H4 (cell line): ENCODE results near the gene CD300LF. TPM values are rescaled to one million over a fixed set of nuclear protein-coding genes. Genes with fewer than 3 reads are reported as not detected.

Source experiments
- DNase-seq: peaks from one replicate; pipeline ENCODE4 v3.0.0-alpha.2; 2015; ENCODE audit warnings: low spot score
- total RNA-seq: library from RNA; depleted of rRNA; stranded (reverse); fragments of >200 nt; shearing (Covaris generic); gene quantifications from 2 replicates; pipeline ENCODE4 v1.2.3, GENCODE V29; 2014

The CD300LF gene
- total RNA-seq, 1 experiment from 2014 or later = not detected

DNA sequence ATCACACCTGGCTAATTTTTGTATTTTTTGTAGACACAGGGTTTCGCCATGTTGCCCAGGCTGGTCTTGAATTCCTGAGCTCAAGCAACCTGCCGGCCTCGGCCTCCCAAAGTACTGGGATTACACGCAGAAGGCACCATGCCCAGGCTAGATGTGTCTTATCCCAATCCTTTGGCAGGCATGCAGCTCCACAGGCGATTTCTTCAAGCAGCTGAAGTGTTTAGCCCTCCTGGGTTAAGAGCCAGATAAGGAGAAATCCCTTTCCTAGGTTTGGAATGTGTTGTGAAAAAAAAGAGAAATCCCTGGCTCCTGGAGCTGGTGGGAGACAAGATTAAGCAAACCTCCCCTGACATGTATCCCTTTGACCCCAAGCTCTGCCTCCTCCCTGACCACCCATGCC is 33.7 kb upstream of the CD300LF start:
- DNase-seq = no peak

DNA sequence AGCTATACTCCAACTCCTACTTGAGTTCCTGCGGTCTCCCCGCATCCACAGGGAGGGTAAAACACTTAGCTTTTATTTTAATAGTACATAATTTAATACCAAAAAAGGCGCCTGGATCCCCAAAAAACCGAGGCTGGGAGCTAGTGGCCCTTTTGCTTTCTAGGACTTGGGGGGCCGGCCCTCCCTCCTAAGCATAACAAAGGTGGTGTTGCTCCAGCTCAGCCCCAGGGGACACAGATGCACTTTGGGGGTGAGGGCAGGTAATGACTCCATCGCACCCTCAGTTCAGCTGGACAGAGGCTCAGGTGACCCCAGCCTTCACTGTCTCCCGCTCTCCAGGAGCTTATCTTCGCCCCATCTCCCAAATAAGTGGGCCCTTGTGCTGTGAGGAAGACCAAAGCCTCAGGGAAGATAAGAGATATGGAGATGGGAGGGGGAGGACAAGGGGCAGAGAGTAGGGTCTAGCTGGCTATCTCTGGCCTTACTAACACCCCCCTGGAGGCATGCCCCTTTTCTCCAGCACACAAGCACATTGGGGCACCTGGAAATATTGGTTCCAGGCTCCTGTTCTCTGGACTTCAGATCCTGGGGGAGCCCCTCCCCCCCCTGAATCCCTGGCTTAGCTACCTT is 32.9 kb upstream of the CD300LF start:
- no peak for DNase-seq

DNA sequence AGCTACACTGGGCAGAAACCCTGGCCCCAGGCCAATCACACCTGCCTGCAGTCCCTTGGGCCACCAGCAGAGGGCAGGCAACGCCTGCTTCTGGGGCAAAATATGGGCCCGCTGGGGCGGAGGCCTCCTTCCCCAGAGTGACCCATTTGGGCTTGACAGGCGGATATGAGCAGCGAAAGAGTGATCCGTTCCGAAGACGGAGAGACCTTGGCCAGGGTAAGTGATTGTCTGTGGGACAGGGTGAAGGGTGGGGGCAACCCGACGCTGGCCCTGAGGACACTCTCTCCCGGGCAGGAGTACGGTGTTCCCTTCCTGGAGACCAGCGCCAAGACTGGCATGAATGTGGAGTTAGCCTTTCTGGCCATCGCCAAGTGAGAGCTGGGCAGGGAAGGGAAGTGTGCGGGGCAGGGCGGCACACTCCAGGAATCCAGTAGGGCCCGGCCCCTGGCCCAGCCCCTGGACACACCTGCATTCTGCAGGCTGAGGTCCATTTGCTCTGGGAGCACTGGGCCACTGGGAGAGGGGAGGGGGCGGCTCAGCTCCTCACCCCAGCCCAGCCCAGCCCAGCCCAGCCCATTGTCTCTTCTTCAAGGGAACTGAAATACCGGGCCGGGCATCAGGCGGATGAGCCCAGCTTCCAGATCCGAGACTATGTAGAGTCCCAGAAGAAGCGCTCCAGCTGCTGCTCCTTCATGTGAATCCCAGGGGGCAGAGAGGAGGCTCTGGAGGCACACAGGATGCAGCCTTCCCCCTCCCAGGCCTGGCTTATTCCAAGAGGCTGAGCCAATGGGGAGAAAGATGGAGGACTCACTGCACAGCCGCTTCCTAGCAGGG is 32.2 kb upstream of the CD300LF start:
- no peak for DNase-seq

DNA sequence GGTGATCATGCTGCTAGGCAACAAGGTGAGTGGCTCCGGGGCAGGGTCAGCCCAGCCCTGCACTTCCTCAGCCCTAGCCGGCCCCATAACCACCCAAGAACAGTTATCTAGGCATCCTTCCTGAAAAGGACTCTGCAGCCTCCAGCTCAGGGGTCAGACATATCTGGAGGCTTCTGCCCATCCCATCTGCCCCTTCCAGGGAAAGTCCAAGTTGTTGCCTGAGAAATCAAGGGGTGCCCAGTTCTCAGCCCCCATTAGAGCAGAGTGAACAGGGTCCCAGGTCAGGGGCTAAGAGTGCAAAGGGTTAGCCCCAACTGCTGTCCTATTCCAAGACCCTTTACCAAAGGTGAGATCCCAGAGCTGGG is 31.6 kb upstream of the CD300LF start:
- DNase-seq = no peak

DNA sequence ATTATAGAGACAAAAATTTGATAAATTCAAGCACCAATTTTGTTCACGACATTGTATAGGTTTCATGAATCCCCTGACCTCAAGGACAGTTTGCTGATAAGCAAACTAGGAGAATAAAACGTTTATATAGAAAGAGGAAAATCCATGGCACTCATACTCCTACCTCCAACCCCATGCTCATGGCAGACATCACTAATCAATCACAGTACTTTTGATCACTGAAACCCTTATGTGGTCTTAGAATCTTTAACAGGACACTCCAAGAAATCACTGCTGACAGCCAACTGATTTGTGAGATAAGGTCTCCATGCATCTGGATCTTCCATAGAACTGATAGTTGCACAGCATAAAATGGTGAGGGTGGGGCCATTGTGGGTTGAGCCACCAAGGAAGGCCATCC is 31.0 kb upstream of the CD300LF start:
- no peak for DNase-seq

DNA sequence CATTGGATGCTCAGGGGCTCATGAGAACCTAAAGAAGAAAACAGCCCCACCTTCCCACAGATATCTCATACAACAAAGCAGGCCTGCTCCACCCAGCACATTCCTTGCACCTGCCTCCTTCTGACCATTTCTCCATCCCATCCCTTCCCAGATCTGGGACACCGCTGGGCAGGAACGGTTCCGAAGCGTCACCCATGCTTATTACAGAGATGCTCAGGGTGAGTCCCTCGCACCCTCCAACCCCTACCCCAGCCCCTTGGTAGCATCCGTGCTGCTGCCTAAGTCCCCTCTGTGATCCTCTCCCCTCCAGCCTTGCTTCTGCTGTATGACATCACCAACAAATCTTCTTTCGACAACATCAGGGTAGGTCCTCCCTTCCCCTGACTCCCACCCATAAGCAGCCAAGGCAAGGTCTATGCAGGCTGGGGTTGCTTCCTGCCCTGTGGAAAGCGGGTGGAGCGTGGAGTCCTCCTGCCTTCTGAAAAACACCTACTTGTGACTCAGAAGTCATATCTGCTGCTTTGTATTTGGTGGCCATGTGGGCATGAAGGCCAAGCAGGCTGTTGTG is 30.3 kb upstream of the CD300LF start:
- no peak for DNase-seq

DNA sequence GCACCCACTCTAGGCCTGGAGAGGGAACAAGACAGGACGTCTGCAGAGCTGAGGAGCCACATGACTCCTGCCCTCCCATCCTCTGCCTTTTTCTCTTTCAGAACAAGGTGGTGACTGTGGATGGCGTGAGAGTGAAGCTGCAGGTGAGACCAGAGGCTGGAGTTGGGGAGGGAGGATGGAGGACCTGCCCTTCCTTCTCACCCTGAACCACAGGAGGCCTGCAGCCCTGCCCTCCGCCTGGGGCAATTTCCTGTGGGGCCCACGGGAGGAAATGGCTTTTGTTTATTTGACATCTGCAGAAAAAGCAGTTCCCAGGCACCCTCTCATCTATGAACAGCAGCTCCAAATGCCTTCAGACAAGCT is 29.4 kb upstream of the CD300LF start:
- peak; percentile 50 for DNase-seq

DNA sequence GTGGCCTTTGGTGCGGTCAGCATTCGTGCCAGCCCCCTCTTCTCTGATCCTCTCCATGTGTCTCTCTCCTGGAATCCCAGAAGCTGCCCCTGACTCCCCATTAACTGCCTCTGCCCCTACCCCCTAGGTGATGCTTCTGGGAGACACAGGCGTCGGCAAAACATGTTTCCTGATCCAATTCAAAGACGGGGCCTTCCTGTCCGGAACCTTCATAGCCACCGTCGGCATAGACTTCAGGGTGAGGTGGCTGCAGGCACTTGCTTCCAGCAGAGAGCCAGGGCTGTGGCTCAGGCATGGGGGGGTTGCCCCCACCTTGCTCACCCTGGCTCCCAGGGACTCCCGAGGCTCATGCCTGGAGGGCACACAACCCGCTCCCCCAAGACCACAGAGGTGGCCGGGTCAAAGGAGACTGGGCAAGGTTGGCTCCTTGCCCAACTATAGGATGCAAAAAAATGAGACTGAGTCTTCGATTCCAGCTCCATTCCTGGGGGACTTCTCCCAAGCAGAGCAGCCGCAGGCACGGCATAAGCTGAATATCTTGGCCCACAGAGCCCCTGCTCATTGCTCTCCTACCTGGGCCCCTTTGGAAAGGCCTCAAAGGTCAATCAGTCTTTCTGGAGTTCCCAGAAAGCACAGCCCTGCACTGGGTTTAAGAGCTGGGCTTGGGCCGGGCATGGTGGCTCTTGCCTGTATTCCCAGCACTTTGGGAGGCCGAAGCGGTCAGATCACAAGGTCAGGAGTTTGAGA is 28.1 kb upstream of the CD300LF start:
- DNase-seq = no peak

DNA sequence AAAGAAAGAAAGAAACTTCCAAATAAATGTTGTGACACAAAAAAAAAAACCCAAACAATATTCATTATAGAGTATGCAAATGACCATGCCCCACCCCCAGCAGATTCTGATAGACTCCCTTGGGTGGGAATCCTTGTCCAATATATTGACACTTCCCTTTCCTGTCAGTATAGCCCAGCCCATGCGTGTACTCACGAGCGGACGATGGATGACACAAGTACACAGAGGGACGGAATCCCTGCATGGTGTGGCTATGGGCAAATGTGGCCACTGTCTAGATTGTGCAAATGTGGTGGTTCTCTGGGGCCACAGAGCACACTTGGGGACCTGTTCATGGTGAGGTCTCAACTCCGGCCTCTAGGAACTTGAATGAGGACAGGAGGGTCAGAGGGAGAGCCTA is 27.4 kb upstream of the CD300LF start:
- DNase-seq = no peak

DNA sequence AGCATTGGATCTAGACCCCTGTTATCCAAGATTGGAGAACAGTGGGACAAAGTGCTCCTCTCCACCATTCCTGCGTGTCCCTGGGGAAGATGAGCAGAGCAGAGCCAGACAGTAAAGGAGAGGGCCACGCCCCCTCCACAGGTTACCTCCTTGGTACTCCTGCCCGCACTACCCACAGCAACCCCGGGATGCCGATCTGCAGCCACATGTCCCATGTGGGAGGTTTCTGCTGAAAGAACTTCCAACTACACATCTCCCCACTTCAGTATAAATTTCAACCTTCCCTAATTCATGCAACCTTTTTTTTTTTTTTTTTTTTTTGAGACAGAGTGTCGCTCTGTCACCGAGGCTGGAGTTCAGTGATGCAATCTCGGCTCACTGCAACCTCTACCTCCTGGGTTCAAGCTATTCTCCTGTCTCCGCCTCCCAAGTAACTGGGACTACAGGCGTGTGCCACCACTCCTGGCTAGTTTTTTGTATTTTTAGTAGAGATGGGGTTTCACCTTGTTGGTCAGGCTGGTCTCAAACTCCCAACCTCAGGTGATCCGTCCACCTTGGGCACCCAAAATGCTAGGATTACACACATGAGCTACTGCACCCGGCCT is 26.6 kb upstream of the CD300LF start:
- DNase-seq = no peak

DNA sequence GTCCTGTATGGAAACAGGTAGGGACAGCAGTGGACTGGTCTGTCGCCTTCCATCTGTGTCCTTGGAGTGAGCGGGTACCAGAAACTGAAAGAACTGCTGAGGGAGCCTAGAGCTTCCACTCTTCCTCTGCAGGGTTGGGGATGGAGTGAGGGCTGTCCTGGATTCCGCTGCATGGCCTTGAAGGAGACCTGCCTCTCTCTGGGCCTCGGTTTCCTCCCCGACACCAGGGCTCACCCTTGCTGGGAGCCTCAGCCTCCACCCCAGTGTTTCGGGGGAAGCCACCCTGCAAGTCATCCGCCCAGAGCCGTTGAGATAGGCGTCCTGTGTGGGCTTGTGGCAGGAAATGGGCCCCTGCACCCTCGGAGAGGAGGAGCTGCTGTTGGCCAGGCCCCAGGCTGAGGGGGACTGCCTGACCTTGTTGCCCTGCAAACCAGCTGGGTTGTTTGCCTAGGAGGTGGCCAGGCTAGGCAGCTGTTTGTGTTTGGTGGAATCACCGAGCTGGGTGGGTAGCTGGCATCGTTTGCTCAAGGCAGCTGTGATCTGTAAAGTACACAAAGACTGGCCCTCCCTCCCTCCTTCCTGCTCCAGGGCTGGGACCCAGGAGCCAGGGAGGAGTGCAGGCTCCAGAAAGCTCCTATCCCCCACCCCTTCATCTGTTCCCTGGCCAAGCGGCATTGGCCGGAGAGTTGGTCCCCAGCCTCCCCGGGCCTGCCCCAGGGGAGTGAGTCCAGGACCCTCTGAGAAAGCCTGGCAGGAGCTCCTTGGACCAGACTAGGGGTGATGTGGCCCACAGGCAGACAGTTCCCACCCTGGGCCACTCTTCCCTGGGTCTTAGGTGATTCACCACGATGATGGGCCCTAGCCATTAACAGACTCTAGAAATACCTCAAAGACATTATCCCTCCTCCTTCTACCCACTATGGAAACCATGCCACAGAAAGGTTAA is 25.6 kb upstream of the CD300LF start:
- DNase-seq = no peak

DNA sequence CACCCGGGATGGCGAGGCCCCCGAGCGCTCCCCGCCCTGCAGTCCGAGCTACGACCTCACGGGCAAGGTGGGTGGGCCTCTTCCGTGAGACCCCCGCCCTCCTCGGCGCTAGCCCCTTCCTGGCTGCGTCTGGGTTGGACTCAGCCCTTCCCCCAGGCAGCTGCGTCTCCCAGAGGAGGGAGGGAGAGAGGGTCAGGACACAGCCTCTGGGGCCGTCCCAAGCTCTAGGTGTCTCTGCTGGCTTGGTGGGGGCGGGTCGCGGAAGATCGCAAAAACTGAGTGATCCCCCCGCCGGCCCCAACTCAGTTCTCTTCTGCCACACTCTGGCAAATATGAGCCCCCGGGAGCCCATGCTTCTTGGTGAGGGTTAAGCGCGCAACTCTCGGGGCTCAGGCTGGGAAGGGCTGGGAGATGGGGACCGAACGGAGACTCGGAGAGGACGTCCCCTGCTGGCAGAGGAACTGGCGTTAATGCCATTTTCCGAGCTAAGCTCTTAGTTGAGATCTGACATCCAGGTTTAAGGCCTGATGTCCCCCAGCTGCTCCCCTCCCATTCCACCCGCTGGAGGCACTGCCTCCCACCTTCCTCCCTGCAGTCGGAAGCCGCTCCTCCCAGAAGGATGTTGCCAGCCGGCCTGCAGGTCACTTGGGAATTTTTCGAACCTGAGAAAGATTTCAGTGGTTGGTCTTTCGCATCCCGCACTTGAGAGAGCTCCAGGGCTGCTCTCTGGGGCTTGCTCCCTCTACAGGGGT is 24.8 kb upstream of the CD300LF start:
- no peak for DNase-seq

DNA sequence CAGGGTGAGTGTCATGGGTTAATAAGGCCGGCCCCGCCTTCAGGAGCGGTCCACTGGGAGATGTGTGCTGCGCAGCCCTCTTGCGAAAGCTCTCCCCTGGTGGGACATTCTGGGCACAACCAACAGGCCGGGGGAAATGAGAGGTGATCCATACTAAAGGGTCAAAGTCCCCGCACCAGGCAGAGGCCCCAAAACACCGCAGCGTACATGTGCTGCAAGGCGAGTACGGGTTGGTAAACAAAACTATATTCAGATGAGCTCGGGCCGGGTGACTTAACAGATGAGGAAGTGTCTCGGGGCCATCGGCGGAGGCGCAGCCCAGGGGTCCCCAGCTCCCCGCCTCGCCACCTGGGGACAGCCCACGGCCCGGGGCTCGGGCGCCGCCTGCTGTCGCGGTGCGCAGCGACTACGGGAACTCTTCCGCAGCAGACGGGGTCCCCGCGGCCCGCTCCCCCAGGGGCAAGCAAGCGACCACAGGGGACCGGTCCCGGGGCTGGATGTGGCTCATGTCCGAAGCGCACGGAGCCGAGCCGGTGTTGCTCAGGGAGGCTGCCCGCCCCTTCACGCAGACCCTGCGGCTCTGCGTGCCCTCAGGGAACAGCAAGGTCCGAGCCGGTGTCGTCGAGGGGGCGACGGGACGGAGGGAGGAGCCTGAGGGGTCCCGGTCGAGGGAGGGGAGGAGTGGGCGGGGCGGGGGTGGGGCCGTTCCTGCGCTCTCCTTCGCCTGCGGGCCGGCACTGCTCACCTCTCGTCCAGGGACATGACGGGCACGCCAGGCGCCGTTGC is 24.0 kb upstream of the CD300LF start, which contains the start of gene RAB37:
Gene RAB37, plus strand, starts transcription at position 744 of the 786 bp plus-strand sequence. Its CDS starts 17 bp downstream, at position 761.
- DNase-seq = no peak

DNA sequence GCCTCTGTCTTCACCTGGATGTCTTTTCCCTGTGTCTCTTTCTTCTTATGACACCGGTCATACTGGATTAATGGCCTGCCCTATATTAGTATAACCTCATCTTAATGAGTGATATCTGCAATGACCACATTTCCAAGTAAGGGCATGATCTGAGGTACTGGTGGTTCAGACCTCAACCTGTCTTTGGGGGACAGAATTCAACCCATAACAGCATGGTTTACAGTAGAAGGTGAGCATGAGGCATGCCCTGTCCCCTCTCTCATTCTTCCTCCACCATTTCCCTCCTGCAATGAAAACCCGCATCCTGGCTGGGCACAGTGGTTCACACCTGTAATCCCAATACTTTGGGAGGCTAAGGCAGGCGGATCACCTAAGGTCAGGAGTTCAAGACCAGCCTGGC is 21.5 kb upstream of the CD300LF start:
- no peak for DNase-seq

DNA sequence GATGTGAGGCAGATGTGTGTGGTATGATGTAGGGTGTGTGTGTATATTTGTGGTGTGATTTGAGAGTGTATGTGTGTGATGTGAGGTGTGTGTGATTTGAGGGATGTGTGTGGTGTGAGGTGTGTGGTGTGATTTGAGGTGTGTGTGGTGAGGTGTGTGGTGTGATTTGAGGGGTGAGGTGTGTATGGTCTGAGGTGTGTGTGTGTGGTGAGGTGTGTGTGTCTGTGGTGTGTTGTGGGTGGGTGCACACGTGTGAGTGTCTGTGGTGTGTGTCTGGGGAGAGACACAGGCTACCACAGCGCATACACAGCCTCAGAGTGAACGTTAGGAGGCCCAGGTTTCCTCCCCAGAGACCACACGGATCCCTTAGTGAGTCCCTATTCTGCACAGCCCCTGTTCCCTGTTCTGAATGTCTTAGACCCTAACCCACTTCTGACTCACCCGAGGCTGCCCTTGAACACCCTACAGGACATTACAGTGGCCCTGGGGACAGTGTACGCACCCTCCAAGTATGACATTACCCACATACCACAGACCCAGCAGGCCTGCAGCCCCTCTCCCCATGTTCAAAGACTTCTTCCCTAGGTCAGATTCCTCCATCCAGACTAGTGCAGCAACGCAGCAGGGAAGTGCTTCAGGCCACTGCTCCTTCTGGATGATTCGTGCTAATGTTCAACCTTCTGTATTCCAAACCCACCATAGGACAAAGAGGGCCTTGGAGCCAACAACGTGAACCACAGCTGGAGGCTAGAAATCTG is 20.8 kb upstream of the CD300LF start:
- DNase-seq = no peak

DNA sequence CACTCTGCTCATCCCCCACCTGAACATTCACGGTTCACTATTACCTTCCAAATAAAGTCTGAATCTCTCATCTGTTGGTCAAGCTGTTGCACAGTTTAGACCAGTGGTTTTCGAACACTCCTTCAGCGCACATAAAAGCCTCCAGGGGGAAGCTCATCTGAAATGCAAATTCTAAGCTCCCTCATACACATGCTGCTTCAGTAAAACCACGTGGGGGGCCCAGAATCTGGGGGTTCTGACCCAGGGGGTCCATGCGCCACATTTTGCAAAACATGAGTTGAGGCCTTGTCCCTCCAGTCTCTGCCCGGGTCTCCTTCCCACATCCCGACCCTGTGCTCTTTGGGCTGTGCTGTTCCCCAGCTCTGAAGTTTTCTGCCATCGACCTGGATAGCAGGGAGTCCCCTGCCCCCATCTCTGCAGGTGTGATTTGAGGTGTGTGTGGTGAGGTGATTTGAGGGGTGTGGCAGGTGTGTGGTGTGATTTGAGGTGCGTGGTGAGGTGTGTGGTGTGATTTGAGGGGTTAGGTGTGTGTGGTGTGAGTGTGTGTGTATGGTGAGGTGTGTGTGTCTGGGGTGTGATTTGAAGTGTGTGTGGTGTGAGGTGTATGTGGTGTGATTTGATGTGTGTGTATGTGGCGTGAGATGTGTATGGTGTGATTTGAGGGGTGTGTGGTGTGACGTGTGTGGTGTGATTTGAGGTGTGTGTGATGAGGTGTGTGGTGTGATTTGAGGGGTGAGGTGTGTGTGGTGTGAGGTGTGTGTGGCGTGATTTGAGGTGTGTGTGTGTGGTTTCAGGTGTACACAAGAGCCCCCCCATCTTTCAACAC is 19.5 kb upstream of the CD300LF start:
- no peak for DNase-seq

DNA sequence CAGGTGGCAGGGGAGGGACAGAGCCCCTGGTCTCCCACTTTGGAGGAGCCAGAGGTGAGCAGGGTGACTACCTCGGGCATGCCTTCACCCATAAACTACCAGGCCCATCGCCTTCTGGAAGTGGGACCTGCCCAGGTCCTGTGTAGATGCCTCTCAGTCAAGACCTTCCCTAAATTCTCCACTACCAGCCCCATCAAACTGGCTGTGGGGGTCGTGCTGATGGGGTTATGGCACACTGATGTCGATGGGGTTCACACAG is 18.6 kb upstream of the CD300LF start:
- no peak for DNase-seq
